NCI-H1417 (cell line): ENCODE results near the gene UTP3.
"Not testable (repeated sequence)": the region's sequence is repeated elsewhere in the genome, so short reads cannot be mapped to it uniquely, and the experiment has no call there.

Experiments
- DNase-seq, 3 experiments: peaks; one replicate each; lab custom pipeline; 2025; lab: John Stamatoyannopoulos, UW

UTP3 gene

GRCh38 chr4:70687392-70687791, 940 bp upstream of the UTP3 start:
- no peak for DNase-seq

GRCh38 chr4:70688795-70689231, 481 bp downstream of the UTP3 start:
- peak in 1 of 3 experiments; percentile 37 for DNase-seq

GRCh38 chr4:70691661-70692060, 3.3 kb downstream of the UTP3 start:
- no peak for DNase-seq

GRCh38 chr4:70694633-70695032, 6.3 kb downstream of the UTP3 start:
- DNase-seq = not testable (repeated sequence)

- not testable (repeated sequence) for DNase-seq
Observed at GRCh38 chr4:70698435-70698834, 10.1 kb downstream of the UTP3 start.

GRCh38 chr4:70700712-70701111, 12.4 kb downstream of the UTP3 start:
- DNase-seq = no peak

- peak in 1 of 3 experiments; percentile 2 for DNase-seq
Observed at GRCh38 chr4:70701271-70701670, 12.9 kb downstream of the UTP3 start.

GRCh38 chr4:70702592-70702991, 14.3 kb downstream of the UTP3 start:
- peak in 1 of 3 experiments; percentile 15 for DNase-seq

- peak; percentile 78 to 91 (median 83) for DNase-seq
Observed at GRCh38 chr4:70703619-70704214, 15.4 kb downstream of the UTP3 start.

GRCh38 chr4:70704215-70704930, 16.0 kb downstream of the UTP3 start:
- peak; percentile 81 to 89 (median 87) for DNase-seq

GRCh38 chr4:70704931-70705182, 16.5 kb downstream of the UTP3 start:
- peak in 2 of 3 experiments; percentile 68 to 82 for DNase-seq

GRCh38 chr4:70705183-70706043, 17.1 kb downstream of the UTP3 start:
- peak; percentile 80 to 91 (median 85) for DNase-seq

GRCh38 chr4:70706044-70706461, 17.7 kb downstream of the UTP3 start:
- no peak for DNase-seq

- DNase-seq = no peak
Observed at GRCh38 chr4:70706516-70706915, 18.2 kb downstream of the UTP3 start.

- peak in 2 of 3 experiments; percentile 40 to 61 for DNase-seq
Observed at GRCh38 chr4:70709611-70710205, 21.4 kb downstream of the UTP3 start.

- DNase-seq = no peak
Observed at GRCh38 chr4:70711599-70711998, 23.3 kb downstream of the UTP3 start.

- DNase-seq = no peak
Observed at GRCh38 chr4:70712150-70712549, 23.8 kb downstream of the UTP3 start.

- DNase-seq = no peak
Observed at GRCh38 chr4:70712604-70713452, 24.5 kb downstream of the UTP3 start.

- no peak for DNase-seq
Observed at GRCh38 chr4:70713453-70714078, 25.2 kb downstream of the UTP3 start.

GRCh38 chr4:70714079-70714887, 26.0 kb downstream of the UTP3 start:
- DNase-seq = no peak
